GM18873 (cell line): ENCODE data around the gene ATF7.

Experiments
- ATAC-seq: cut with Tn5 transposase; IDR thresholded peaks from one replicate; pipeline ENCODE4 v1.9.1; 2021; ENCODE audit warnings: mild to moderate bottlenecking, moderate library complexity, moderate number of reproducible peaks; ENCODE audit not compliant: unreplicated experiment, low FRiP score

ATF7 gene

GRCh38 chr12:53467082-53467481, 159.1 kb downstream of the ATF7 start:
- ATAC-seq: no peak

- ATAC-seq: no peak
Observed at GRCh38 chr12:53466640-53467039, 159.5 kb downstream of the ATF7 start.

DNA sequence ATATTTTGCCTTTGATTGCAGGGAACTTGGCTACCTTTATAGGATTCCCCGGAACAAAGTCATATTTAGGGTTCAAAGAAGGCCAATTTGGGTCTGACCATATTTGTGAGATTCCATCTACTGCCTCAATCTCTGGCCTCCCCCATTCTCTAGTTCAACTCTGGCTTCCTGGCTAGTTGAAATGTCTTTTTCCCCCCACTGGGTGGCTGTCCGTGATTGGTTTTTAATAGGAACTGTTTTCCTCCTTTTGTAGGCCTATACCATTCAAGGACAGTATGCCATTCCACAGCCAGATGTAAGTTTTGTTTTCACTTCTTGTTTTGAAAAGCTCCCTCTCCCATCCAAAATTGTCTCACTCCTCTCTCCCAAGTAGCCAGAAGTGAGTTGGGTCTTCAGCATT, 160.5 kb downstream of the ATF7 start:
- ATAC-seq: no peak

DNA sequence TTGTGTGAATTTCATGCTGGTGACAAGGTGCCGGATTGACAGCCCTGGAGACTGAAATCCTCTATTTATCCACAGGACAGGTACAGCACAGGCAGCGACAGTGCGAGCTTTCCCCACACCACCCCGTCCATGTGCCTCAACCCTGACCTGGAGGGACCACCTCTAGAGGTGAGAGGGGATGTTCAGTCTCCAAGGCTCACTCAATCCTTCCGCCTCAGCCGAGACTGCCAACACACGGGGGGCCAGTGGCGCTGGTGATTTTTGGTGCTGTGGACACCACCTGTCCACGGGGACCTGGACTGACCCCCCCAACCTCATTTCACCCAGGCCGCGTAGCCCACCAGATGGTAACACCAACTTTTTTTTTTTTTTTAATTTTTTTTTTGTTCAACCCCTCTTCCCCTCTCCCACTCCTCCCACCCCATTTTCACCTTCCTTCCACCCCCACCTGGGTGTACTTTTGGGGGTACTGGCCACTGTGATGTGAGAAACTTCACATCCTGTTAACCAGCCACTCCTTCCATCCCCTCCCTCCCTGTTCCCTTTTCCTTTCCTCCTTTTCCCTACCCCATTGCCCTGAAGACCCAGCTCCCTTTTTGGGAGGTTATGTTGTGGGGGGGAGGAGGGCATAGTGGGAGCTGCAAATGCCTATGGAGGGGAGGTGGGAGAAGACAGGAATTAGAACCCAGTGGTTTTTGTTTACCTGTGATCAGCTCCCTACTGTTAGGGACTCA, 161.3 kb downstream of the ATF7 start:
- no peak for ATAC-seq

- no peak for ATAC-seq
Observed at GRCh38 chr12:53463802-53464560, 162.2 kb downstream of the ATF7 start.

- no peak for ATAC-seq
Observed at GRCh38 chr12:53462935-53463334, 163.2 kb downstream of the ATF7 start.

- no peak for ATAC-seq
Observed at GRCh38 chr12:53461591-53461990, 164.6 kb downstream of the ATF7 start.

- ATAC-seq: no peak
Observed at GRCh38 chr12:53461059-53461458, 165.1 kb downstream of the ATF7 start.

- no peak for ATAC-seq
Observed at GRCh38 chr12:53459097-53459496, 167.1 kb downstream of the ATF7 start.
